ENCODE results near the gene ZCCHC24.

Gene ZCCHC24

DNA sequence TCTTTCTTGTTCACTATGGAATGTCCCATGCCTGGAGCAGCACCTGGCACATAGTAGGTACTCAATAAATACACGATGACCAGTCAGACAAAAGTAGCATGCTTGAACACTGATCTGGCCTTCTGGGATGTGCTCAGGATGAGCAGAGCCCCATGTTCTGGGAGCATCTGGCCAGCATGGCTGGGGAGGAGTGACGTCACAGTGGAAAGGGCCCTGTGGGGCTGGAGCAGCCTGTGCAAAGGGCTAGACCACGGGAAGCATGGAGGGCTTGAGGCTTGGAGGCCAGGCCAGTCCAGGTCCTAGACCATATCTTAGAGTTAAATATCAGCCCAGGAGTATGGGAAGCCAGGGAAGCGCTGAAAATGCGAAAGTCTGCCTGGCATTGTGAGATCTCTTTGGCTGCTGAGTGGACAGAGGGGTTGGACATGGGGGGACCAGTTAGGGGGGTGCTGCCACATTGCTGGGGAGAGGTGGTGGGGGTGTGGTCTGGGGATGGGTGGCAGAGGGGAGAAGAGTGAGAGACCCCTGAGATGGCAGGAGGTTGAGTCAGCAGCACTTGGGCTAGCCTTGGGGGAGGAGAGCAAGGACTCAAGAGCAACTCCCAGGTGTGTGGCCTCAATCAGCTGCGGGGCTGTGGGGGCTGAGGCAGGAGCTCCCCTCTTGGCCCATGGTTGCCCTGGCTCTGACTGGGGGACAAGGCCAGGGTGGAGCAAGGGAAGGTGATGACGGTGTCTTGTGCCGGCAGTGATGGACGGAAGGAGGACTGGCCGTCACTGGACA, 34.9 kb downstream of the ZCCHC24 start:
- DNase-seq (ENCODE audit: low read depth) = no peak

DNA sequence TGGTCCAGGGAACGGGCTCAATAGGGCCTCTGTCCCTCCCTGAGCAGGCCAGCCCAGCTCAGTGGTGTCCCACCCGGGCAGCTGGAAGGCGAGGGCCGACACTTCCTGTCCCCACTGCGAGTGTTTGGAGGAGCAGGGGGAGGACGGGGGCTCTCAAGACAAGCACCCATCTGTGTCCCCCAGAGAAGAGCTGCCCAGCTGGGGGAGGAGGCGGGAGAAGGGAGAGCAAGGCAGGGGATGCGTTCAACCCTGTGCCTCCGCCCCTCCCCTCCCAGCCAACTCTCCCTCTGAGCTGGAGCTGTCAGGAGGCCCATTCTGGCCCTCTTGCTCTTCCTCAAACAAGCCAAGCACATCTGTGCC, 35.7 kb downstream of the ZCCHC24 start:
- no peak for DNase-seq (ENCODE audit: low read depth)

DNA sequence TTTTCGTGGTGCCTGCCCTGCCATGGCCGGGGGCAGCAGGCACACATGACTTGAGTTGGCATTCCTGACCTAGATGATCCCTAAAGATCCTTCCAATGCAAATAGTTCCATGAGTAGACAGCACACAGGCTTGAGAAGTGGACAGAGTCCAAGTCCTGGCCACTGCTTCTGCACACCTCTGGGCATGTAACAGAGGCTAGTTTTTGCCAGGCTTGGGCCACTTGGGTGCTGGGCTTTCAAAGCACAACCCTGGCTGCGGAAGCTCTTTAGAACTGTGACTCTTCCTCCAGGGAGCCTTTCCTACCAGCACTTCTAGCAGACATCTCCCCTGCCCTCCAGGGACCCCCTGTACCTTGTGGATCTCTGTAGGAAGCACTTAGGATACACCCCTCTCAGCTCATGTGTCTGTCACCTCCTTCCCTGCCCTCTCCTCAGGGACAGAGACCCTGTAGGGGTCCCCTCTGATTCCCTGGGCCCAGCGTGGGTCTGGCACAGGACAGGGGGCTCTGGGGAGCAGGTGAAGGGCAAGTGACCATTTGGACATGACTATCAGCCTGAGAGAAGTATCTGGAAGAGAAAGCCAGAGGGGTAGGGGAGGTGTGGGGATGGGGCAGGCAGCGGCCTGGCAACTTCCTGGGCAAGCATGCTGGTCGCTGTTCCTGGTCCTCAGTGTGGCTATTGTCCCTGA, 36.2 kb downstream of the ZCCHC24 start:
- DNase-seq (ENCODE audit: low read depth) = no peak

DNA sequence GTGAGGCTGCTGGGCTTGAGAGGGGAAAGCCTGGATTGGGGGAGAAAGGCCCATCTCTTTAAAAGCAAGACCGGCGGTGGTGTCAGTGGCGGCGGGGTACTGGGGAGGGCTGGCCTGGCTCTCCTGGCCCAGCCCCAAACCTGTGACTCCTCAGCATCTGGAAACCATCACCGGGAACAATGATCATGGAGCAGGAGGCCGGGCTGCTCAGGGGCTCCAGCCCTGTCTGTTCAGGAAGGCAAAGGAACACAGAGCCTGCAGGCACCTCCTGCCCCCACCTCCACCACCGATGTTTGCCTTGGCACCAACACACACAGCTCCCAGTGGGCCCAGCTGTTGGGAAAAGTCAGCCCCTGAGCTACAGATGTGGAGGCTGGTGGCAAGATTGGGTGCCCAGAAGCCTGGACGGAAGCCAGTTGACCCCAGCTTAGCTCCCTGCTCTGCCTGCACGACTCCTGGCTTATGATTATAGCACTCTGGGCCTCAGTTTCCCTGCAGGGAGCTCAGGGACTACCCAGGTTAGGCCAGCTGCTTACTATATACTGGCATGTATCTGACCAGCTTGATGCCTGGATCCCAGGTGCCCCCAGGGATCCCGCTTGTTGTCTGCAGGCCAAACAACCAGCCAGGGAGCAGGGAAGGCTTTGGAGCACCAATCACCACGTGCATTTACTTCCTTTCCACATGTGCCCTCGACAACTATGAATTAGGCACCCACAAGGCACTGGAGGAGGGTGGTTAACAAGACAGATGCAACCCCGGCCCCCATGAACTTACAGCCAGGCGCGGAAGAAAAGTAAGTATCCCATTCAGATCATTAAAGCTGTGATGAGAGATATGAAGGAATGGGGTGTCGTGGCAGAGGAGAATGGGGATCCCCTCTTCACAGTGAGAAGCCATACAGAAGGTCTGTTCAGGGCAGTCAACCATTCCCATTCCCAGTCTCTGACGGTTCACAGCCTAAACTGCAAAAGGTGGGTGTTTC, 37.3 kb downstream of the ZCCHC24 start:
- peak; percentile 52 for DNase-seq (ENCODE audit: low read depth)

DNA sequence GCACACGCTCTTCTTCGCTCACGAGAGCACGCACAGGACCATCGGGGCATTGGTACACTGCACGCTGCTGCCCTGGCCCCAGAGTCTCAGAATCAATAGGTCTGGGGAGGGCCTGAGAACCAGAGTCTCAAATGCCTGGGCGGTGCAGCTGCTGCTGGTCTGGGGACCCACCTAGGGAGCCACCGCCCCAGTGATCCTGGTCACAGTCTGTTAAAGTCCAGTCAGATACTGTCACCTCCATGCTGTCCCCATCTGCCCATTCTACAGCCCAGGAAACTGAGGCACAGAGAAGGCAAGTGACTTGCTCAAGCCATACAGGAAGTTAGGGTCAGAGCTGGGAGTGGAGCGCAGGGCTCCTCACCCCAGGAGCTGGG, 38.0 kb downstream of the ZCCHC24 start:
- DNase-seq (ENCODE audit: low read depth) = no peak

DNA sequence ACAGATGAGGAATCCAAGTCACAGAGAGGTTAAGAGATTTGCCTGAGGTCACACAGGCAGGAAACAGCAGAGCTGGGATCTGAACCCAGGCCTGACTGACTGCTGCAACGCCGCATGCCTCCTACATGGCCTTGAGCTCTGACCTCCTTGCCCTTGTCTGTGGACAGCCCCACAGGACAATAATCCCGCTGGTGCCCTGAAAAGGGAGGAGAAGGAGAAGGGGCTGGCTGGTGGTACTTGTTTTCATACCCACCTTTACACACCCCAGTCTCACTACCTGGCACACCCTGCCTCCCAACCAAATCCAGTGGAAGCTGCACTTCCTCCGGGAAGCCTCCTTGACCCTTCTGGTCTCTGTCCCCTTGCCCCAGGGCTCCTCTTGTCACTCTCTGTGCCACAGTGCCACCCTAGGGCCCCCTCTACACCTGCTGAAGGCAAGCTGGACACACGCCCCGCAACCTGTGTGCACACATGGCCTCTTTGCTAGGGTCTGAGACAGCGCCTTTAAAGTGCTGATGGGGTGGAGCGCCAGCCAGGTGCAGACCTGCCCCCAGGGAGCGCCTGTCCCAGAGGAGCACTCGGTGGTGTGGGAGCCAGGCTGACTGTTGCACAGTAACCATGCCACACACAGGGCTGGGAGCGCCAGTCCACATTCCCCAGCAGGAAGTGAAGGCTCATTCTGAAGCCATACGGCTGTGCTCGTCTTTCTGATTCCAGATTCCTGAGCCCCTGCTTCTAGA, 38.6 kb downstream of the ZCCHC24 start:
- DNase-seq (ENCODE audit: low read depth) = no peak

DNA sequence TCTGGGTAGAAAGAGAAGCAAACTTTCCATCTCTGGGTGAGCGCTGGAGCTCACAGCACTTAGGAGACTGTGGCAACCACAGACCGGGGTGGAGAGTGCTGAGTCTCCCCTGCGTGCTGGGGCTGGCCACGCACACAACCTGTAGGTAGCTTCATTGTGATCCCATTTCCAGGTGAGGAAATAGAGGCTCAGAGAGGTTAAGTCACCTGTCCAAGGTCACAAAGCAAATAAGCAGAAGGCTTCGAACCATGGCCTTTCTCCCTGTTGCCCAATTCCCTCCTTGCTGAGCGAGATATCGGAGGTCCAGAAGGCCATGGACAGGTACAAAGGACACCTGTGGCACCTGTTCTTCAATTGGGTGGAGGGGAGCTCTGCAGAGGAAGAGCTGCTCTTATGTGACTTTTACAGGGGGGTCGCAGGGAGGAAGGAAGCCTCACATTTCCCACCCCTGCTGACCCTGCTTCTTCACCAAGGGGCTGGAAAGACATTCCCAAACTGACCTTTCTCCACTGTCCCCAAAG, 39.4 kb downstream of the ZCCHC24 start:
- DNase-seq (ENCODE audit: low read depth) = no peak

DNA sequence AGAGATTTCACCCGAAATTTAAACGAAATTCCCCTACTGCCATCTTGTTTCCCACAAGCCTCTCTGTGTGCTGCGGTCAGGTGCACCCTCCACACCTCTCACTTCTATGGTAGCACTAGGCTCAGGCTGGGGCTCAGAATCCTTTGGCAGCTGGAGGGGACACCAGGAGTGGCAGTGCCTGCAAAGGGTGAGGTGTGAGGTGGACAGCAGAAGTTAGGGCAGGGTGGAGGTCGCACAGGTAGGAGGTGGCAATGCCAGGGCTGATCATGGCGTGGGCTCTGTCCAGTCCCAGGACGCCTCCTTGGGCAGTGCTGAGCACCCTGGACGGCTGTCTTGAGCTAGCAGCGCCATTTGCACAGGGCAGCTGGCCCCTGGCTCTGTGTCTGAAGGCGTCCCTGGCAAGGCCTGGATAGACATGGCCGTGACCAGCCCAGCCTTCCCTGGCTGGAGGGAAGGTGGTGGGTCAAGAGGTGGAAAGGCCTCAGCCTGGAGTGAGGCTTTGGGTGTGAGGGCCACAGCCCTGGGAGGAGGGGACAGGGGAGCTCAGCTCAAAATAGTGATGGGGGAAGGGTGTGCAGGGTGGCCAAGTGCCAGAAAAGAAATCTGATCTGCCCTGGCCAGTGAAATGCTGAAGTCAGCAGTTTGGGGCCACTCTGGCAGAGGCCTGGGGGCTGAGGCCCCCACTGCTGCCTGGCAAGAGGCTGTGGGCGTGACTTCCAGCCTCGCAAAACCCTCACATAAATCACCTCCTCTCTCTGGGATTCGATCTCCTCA, 40.0 kb downstream of the ZCCHC24 start:
- no peak for DNase-seq (ENCODE audit: low read depth)

DNA sequence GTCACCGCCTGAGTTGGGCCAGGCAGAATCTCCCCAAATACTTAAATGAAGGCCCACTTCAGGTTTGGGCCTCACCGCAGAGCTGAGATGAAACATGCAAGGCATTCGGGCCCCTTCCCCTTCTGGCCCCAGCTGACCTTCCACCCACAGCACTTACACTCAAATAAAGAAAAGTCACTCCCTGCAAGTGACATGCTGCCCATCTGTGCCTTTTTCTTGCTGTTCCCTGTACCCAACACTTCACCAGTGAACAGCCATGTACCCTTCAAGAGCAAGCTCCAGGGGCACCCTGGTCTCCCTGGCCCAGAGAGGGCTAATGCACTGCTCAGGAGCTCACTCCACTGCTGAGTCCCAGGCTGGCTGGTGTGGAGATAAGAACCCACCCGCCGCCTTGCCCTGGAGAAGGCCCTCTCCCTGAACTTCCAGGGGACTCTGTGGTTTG, 40.7 kb downstream of the ZCCHC24 start:
- DNase-seq (ENCODE audit: low read depth) = no peak

DNA sequence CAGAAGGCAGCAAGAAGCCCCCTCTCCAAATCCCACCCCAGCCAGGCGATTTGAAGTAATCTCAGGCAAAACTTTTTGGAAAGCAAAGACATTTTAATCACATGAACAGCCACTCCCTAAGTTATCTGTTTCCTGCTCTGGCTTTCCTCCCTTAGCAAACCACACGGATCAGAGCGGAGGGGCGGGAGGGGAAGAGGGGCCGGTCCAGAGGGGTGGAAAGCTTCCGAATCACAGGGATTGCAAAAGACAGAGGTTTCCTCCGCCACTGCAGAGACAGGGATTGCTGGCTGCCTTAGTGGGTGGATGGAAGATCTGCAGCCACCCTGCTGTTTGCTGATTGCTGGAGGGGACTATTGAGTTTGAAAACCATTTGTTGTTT, 41.2 kb downstream of the ZCCHC24 start:
- DNase-seq (ENCODE audit: low read depth) = peak; percentile 79

DNA sequence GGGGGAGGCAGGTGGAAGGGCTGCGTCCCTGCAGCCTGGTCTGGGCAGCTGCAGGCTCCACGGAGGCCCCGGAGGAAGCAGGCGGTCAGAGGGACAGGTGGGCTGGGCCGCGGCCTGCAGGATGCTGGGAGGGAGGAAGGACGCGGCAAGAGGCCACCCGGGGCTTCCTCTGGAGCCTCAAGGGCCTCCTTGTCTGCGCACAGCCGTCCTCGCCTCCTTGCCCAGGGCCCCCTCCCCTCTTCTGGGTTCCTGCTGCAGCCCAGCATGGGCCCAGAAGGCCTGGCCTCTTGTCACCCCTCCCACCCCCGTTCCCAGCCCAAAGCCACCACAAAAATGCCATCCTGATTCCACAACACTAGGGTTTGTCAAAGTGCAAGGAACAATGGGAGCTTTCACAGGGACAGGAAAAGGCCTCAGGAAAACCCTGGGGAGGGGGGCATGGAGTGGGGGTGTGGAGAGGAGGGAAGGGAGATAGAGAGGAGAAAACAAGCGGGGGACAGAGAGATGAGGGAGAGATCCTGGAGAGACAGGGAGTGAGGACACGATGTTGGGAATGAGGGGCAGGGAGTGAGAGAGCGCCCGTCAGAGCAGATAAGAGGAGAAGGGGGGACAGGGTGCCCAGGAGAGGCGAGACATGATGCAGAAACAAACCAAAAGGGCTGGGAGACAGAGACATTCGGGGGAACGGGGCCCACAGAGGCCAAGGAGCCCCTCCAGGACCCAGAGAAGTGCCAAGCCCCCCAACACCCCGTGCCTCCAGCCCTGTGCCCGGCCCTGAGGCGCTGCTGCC, 41.8 kb downstream of the ZCCHC24 start:
- DNase-seq (ENCODE audit: low read depth) = no peak

DNA sequence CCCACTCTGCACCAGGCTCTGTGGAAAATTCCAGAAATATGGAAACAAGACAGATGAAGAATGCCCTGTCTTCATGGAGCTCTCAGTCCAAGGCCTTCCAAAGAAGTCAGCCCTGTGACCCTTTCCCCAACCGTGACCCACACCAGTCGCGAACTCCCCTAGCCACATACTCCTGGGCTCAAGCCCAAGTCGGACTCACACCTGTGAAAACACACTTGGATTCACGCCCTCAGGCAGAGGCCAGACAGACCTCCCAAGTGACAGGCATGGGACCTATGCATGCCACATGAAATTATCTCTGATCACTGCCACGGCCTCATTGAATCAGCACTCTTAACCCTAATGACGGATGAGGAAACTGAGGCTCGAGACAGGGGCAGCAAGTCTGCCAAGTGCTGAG, 42.5 kb downstream of the ZCCHC24 start:
- no peak for DNase-seq (ENCODE audit: low read depth)

DNA sequence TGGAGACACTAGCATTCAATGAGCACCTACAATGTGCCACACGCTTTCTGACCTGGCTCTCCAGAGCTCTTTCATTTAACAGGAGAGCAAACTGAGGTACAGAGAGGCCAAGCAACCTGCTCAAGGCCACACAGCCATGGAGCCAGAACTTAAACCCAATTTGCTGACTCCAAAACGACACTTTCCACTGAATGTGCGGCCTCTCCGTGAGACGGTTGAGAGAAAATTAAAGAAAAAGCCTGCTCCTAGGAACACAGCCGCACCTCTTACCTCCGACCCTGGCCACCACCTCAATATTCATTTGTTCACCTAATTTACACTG, 42.8 kb downstream of the ZCCHC24 start:
- no peak for DNase-seq (ENCODE audit: low read depth)

DNA sequence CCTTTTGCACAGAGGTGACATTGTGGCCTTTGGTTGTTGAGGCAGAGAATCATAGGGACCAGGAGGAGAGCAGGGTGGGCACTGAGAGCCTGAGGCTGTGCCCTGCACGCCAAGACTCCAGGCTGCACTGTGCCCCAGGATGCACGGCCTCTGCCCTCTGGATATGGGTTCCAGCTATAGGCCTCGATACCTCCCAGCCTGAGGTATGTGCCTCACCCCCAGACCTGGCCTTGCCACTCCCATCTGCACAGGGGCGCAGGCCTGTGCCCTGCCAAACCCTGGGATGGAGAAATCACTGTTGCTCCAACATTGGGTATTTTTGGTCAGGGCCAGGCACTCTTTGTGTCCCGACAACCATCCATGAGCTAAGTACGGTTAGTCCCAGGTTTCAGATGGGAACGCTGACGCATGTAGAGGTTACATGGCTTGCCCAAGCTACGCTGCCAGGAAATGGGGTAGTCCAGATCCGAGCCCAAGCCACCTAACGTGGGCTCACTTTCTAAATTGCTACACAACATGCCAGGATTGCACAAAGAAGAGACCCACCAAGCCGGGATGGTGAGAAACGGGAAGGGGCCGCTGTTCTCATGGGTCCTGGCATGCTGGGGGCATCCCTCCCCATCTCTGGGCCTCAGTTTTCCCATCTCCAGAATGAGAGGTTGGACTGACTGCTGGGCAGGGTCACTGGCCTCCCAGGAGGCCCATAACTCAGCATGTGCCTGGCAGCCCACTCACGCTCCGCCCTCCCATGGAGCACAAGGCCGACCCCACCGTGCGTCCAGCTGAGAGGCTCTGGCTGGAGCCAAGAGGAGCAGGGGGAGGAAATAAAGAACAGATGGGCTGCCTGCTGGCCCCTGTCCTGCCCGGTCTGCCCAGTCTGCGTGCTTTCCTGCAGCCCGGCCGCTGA, 44.2 kb downstream of the ZCCHC24 start:
- DNase-seq (ENCODE audit: low read depth) = peak; percentile 57

DNA sequence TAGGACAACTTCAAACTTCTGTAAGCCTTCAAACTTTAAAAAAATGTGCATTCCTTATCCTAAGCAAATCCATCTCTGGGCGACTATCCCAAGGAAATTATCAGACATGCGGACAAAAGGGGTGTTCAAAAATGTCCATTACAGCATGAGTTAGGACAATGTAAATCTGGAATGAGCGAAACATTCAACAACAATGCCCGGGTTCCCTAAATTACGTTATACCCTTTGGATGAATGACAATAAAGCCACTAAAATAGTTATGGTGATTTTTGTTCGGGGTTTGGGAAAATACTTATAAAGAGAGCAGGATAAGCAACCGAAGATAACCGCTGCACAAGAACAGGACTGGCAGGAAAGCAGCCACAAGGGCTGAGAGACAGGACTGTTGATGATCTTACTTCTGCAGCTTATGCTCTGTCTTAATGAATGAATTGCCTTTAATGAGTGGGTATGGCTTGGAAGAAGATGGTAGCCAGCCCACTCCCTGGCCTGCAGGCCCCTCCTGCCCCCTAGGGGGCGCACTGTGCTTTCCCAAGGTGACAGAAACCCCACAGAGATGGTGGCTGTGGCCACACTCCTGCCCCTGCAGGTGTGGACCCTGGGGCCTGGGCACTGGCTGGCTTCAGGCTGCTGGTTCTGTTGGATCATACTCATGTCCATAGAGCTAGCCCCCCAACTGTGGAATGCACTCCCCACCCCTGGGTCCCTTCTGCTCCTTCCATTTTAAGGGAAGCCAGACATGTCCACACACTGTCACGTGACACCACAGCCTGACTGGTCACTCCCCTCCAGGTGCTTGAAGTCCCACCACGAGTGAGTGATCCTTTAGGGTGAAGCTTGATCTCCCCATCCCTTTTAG, 45.0 kb downstream of the ZCCHC24 start:
- DNase-seq (ENCODE audit: low read depth) = no peak

DNA sequence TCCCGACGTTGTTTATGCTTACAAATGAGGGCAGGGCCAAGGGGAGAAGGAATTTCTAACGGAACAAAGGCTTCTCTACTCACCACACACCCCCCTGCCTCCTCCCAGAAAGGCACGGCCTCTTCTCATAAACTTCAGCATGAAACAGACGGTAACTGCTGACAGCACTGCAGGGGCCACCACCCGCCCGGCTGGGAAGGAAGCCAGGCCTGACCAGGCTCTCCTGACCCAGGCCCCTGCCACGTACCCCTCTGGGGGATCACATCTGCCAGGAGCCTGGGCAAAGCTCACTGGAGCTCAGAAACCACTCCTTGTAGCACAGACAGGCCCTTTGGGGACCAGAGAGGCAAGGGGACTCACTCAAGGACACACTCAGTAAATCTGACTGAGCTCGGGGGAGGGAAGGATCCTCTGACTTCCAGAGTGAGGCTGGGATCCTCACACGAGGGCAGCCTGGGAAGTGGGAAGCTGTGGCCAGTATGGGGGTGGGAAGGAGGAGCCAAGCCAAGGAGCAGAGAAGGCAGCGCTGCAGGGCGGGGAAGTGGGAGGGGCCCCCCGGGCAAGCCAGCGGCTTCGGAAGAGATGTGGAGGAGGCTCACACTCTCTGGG, 46.1 kb downstream of the ZCCHC24 start:
- peak; percentile 96 for DNase-seq (ENCODE audit: low read depth)

DNA sequence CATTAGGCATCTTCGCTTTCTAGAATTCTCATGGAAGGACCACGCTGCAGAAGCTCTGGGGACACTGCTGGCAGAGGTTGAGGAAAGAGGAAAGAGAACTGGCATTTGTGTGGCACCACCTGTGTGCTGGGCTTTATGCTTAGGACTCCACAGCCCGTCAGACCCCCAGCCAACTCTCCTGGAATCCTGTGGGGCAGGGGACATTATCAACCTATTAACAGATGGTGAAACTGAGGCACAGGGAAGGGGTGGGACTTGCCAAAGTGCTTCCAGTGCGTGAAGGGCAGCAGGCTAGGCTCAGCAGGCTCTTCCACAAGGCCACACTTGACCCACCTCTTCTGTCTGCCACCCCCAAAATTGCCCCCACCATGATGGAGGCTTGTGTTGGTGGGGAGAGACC, 46.8 kb downstream of the ZCCHC24 start:
- DNase-seq (ENCODE audit: low read depth) = no peak

Data from stromal cell of bone marrow (primary cell).